ENCODE data around the gene LOC101059915.

Gene LOC101059915

GRCh38 chrX:71659342-71659741 lies 8.0 kb upstream of the LOC101059915 start:
- FAIRE-seq (no peak), DNase-seq (ENCODE audit: low spot score) (no peak), ATAC-seq (no peak)
- no TSS peak for BruUV-seq (replicated peaks)
- Histone ChIP-seq H3K27ac (ENCODE audit: extremely low read length, insufficient read depth, low read length) (no peak overlapping the region), H3K79me2 (ENCODE audit: insufficient read depth, low read length) (no peaks in the 10 kb centered on the region), H4K20me1 (ENCODE audit: insufficient read depth, low read length) (no peaks in the 10 kb centered on the region), H2AFZ (ENCODE audit: low read length) (no peak overlapping the region), H3K27me3 (ENCODE audit: control insufficient read depth in 1 of 2, insufficient read depth in 2 of 2, low read length in 2 of 2) (peaks cover 0 to 3% of the 10 kb centered on the region in 2 experiments; a peak in 1 of 5 replicates), H3K9me3 (ENCODE audit: low read length) (no peaks in the 10 kb centered on the region), H3K4me2 (ENCODE audit: low read depth, low read length) (no peak overlapping the region), H3K9ac (ENCODE audit: insufficient read depth, low read depth, low read length) (no peak overlapping the region), H3K4me1 (ENCODE audit: insufficient read depth, low read length) (no peaks in the 10 kb centered on the region), H3K36me3 (replicated peaks in 1 of 2; ENCODE audit: control insufficient read depth in 1 of 2, insufficient read depth in 2 of 2, low read length in 2 of 2) (no peaks in the 10 kb centered on the region), H3K4me3 (replicated peaks in 1 of 3; ENCODE audit: insufficient read depth in 1 of 3, low read depth in 2 of 3, low read length in 3 of 3) (no peak overlapping the region)
- in situ Hi-C loops (cut with HindIII; ENCODE audit: extremely low pct_ligation_motif_present, low pct_unique_long_range_greater_than_20kb) (no loop called here), intact Hi-C loops (cut with micrococcal nuclease; ENCODE audit: unreplicated experiment) (no loop called here)
- ChIA-PET POLR2A (no interaction called here), CTCF (ENCODE audit: low intra/inter-chr PET ratio, low total read pairs) (no interaction called here)
- WGBS (ENCODE audit: low lambda C conversion rate): 4% methylated on average over 3 of the region's 3 CpGs
- TF ChIP-seq CBX5 (CRISPR knock-in tag; IDR thresholded peaks at IDR 0.05; ENCODE audit: borderline replicate concordance) (no peak), THAP11 (CRISPR knock-in tag; IDR thresholded peaks at IDR 0.05) (no peak), HDAC2 (CRISPR knock-in tag; IDR thresholded peaks at IDR 0.05) (no peak), GABPA (IDR thresholded peaks at IDR 0.05; ENCODE audit: low read depth, low read length) (no peak), GABPA (CRISPR knock-in tag; IDR thresholded peaks at IDR 0.05; ENCODE audit: low read depth) (no peak), PREB (CRISPR knock-in tag; IDR thresholded peaks at IDR 0.05) (no peak), ERF (CRISPR knock-in tag; IDR thresholded peaks at IDR 0.05) (no peak), ELF3 (CRISPR knock-in tag; IDR thresholded peaks at IDR 0.05) (no peak), POLR2G (IDR thresholded peaks at IDR 0.05; ENCODE audit: low read depth, low read length) (no peak), ISX (CRISPR knock-in tag; conservative IDR thresholded peaks at IDR 0.05) (no peak), ZNF20 (CRISPR knock-in tag; IDR thresholded peaks at IDR 0.05) (no peak), KLF11 (CRISPR knock-in tag; IDR thresholded peaks at IDR 0.05) (no peak), ZNF580 (CRISPR knock-in tag; IDR thresholded peaks at IDR 0.05; ENCODE audit: borderline replicate concordance, low read depth) (no peak), ZNF513 (CRISPR knock-in tag; conservative IDR thresholded peaks at IDR 0.05) (no peak), ZNF552 (CRISPR knock-in tag; IDR thresholded peaks at IDR 0.05; ENCODE audit: borderline replicate concordance) (no peak), MIER3 (CRISPR knock-in tag; IDR thresholded peaks at IDR 0.05; ENCODE audit: borderline replicate concordance) (no peak), ZBTB49 (CRISPR knock-in tag; IDR thresholded peaks at IDR 0.05; ENCODE audit: borderline replicate concordance) (no peak), ZNF775 (CRISPR knock-in tag; IDR thresholded peaks at IDR 0.05; ENCODE audit: borderline replicate concordance) (no peak), ZHX1 (CRISPR knock-in tag; IDR thresholded peaks at IDR 0.05; ENCODE audit: low read depth) (no peak), SMARCC2 (IDR thresholded peaks at IDR 0.05) (no peak)
